Peyer's patch (tissue), 4 donors: ENCODE data around the gene DNAJC3.
A peak's percentile ranks its signal among the peaks of the same experiment; 100 is the strongest.

Source experiments
- POLR2A ChIP-seq, 2 donors: fragments of 450-650 bp; IDR thresholded peaks; one replicate each; pipeline ENCODE4 v1.5.1; 2017; ENCODE audit warnings: antibody characterized with exemption in 2 of 2, mild to moderate bottlenecking in 2 of 2, moderate library complexity in 2 of 2
- TF ChIP-seq, protein P1 (sequence below), 6 experiments: fragments of 450-650 bp in 4 of 6; fragments of 200-600 bp in 2 of 6; sonication (generic) in 1 of 6; IDR thresholded peaks; one replicate each; pipeline ENCODE4 v1.5.1; 2017 to 2019; ENCODE audit warnings: antibody characterized with exemption in 6 of 6, mild to moderate bottlenecking in 3 of 6, moderate library complexity in 1 of 6

DNA sequence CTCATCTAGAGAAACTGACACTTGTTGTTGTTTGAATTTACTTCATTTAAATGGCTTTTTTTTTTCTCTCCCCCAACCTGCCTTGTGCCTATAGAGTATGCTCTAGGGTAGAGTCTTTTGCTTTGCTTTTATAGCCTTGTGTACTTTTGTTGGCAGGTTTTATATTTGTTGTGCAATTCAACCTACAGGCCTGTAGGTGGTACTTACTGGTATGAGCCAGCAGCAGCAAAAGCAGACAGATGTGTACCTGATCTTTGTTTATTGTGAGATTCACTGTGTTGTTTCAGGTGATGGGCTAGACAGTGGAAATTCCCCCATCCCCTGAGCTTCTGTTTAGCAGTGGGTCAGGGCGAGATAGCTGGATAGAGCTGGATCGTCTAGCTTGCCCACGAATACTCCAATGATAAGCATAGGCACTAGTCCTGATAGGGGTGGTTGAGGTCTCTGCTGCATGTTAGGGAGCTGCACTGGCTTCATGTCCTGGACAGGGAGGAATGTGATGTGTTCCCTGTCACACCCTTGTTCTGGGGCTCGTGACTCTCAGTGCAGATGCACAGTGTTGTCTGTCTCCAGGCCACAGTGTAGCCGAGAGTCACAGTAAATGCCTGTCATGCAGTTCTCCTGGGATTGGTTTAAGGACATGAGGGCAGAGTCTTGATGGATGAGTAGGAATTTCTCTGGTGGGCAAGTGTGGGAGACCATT is 21.3 kb downstream of the DNAJC3 start:
- TF ChIP-seq, protein P1, sequence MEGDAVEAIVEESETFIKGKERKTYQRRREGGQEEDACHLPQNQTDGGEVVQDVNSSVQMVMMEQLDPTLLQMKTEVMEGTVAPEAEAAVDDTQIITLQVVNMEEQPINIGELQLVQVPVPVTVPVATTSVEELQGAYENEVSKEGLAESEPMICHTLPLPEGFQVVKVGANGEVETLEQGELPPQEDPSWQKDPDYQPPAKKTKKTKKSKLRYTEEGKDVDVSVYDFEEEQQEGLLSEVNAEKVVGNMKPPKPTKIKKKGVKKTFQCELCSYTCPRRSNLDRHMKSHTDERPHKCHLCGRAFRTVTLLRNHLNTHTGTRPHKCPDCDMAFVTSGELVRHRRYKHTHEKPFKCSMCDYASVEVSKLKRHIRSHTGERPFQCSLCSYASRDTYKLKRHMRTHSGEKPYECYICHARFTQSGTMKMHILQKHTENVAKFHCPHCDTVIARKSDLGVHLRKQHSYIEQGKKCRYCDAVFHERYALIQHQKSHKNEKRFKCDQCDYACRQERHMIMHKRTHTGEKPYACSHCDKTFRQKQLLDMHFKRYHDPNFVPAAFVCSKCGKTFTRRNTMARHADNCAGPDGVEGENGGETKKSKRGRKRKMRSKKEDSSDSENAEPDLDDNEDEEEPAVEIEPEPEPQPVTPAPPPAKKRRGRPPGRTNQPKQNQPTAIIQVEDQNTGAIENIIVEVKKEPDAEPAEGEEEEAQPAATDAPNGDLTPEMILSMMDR (IDR thresholded peaks at IDR 0.05) = peak in 2 of 6 experiments; percentile 19 to 31
- no peak for TF ChIP-seq POLR2A (IDR thresholded peaks at IDR 0.05)
